Activated CD4-positive, alpha-beta T cell treated with anti-CD3 and anti-CD28 coated beads, Interleukin-2, Interleukin-4, amounts not matched to agents 100 ng/mL and 50 ng/mL, durations not matched to agents 16 hours and 8 hours (primary cell): ENCODE results near the gene ZSCAN2.

Experiments
- DNase-seq: peaks from one replicate; pipeline ENCODE4 v3.0.0-alpha.2; 2020; ENCODE audit warnings: low spot score

ZSCAN2 gene

GRCh38 chr15:84598993-84599392, 1.8 kb upstream of the ZSCAN2 start:
- DNase-seq, result peak; percentile 44

DNA sequence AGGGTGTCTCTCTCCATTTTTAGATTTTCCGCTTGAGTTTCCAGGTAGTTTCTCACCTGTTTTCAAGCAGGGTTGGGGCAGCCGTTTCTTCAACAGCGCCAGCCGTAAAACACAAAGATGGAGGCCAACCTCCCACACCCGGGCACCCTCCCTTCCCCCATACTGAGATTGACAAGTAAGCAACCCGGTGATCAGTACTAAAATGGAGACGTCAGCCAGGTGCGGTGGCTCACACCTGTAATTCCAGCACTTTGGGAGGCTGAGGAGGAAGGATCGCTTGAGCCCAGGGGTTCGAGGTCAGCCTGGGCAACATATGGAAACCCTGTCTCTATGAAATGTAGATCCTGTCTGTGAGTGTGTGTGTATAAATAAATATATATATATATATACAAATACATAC, 903 bp upstream of the ZSCAN2 start:
- DNase-seq, result no peak

GRCh38 chr15:84600331-84600686, 500 bp upstream of the ZSCAN2 start:
- peak; percentile 48 for DNase-seq

DNA sequence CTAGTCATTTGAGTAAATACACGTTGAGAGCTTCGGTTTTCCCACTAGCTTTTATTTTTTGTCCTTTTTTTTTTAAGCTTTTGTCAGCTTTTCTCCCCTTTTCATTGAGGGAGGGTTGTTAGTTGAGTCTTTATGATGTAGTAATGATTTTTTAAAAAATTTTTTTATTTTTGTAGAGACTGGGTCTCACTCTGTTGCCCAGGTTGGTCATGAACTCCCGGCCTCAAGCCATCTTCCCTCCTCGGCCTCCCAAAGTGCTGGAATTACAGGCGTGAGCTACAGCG, 688 bp downstream of the ZSCAN2 start:
- DNase-seq, result no peak

DNA sequence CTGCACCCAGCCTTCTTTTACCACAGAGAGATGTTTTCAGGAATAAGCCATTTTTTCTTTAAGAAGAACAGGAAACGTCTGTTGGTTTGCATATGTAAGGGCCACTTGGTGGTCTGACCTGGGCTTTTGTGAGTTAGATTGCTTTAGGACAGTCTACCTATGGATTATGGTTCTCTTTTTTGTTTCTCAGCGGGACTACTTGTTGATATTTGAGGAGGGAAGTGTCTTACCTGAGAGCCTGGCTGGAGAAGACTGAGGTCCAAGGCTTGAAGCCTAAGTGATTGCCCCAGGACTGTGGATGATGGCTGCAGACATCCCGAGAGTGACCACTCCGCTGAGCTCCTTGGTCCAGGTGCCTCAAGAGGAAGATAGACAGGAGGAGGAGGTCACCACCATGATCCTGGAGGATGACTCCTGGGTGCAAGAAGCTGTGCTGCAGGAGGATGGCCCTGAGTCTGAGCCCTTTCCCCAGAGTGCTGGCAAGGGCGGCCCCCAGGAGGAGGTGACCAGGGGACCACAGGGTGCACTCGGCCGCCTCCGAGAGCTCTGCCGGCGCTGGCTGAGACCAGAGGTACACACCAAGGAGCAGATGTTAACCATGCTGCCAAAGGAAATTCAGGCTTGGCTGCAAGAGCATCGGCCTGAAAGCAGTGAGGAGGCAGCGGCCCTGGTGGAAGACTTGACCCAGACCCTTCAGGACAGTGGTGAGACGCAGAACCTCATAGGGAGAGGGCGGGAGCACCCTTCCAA, 3.0 kb downstream of the ZSCAN2 start:
- DNase-seq, result no peak

GRCh38 chr15:84604826-84605553, 4.2 kb downstream of the ZSCAN2 start:
- DNase-seq, result peak; percentile 68

GRCh38 chr15:84605554-84605882, 4.7 kb downstream of the ZSCAN2 start:
- no peak for DNase-seq

GRCh38 chr15:84606653-84607120, 5.9 kb downstream of the ZSCAN2 start:
- DNase-seq, result no peak

- DNase-seq, result no peak
Observed at GRCh38 chr15:84608707-84609284, 8.0 kb downstream of the ZSCAN2 start.

GRCh38 chr15:84609818-84610525, 9.2 kb downstream of the ZSCAN2 start:
- no peak for DNase-seq

DNA sequence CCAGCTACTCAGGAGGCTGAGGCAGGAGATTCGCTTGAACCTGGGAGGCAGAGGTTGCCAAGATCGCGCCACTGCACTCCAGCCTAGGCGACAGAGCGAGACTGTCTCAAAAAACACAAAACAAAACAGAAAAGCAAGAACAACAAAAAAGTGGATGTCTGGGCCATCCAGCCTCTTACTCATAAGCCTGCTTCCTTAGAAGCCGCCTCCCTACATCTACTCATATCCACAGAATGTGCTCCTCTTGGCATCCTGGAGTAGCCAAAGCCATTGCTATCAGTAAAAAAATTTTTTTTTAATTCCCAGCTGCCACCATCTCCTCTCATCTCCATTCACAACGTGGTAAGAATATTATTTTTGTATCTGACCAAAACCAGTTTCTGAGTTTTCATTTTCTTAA, 10.8 kb downstream of the ZSCAN2 start:
- no peak for DNase-seq

DNA sequence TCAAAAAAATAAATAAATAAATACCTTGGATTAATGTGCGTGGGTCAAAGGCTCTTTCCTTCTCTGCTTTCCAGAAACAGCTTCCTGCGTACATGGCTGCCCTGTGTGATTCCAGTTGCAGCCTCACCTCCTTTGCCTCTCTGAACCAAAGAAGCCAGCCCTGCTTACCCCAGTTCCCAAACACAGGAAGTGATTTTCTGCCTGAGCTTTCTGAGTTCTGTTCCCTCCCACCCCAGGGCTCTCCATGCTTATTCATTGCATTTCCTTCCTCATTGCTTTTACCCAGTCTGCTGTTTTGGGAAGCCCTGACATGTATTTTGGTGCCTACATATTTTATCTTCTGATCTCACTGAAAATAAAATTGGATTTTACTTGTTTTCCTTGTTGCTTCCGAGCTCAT, 15.4 kb downstream of the ZSCAN2 start:
- DNase-seq, result no peak

DNA sequence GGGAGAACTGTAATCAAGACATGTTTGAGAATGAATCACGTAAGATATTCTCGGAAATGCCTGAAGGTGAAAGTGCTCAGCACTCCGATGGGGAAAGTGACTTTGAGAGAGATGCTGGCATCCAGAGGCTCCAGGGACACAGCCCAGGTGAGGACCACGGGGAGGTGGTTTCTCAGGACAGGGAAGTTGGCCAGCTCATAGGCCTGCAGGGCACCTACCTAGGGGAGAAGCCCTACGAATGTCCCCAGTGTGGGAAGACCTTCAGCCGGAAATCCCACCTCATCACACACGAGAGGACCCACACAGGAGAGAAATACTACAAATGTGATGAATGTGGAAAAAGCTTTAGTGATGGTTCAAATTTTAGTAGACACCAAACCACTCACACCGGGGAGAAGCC, 19.8 kb downstream of the ZSCAN2 start:
- no peak for DNase-seq

GRCh38 chr15:84621358-84621979, 20.7 kb downstream of the ZSCAN2 start:
- DNase-seq, result no peak

- DNase-seq, result no peak
Observed at GRCh38 chr15:84624359-84624758, 23.6 kb downstream of the ZSCAN2 start.

GRCh38 chr15:84625123-84625522, 24.3 kb downstream of the ZSCAN2 start:
- DNase-seq, result no peak

GRCh38 chr15:84629033-84629432, 28.2 kb downstream of the ZSCAN2 start:
- no peak for DNase-seq

GRCh38 chr15:84631706-84632272, 31.0 kb downstream of the ZSCAN2 start:
- no peak for DNase-seq

- peak; percentile 65 for DNase-seq
Observed at GRCh38 chr15:84633311-84634227, 32.8 kb downstream of the ZSCAN2 start.

DNA sequence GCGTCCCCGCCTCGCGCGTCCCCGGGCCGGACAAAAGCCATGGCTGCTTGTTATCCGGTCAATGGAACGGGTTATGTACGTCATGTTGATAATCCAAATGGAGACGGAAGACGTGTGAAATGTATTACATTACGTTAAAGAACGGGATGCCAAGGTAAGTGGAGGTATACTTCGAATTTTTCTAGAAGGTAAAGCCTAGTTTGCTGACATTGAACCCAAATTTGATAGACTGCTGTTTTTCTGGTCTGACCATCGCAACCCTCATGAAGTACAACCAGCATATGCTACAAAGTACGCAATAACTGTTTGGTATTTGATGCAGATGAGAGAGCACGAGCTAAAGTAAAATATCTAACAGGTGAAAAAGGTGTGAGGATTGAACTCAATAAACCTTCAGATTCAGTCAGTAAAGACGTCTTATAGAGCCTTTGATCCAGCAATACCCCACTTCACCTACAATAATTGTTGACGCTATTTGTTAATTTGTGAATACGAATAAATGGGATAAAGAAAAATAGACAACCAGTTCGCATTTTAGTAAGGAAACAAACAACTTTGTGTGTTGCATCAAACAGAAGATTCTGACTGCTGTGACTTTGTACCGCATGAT, 33.5 kb downstream of the ZSCAN2 start:
- no peak for DNase-seq

DNA sequence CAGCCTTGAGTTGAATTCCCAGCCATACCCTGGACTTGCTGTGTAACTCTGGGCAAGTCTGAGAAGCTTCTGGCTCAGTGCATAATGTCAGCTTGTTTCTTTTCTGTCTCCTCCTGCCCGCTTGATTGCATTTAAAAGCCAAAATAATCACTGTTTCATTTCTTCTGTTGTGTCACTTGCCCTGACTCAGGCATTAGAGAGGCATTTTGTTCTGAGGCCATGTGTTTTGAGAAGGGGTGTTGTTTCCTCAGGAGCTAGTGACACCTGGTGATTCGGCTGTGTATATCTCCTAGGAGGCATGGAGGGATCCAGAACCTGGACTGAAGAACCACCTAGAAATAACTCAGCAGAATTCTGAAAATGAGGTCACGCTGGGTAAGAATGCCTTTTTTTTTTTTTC, 37.3 kb downstream of the ZSCAN2 start:
- peak; percentile 27 for DNase-seq
